HepG2 (cell line): ENCODE results near the gene PLEKHB2. TPM values are rescaled to one million over a fixed set of nuclear protein-coding genes. Genes with fewer than 3 reads are reported as not detected.

Source experiments
- ATAC-seq: fragments of 200-7000 bp; cut with Tn5 transposase; 3 replicates; pipeline ENCODE4 v1.9.1; 2020; ENCODE audit warnings: mild to moderate bottlenecking, moderate library complexity
- BruUV-seq: library from RNA; stranded (reverse); fragments of 400-500 nt; replicated peaks from 2 replicates; lab custom pipeline; 2021; lab: Mats Ljungman, UMichigan
- CTCF ChIA-PET: fragments of 300-600 bp; formaldehyde crosslinking; extraction: SDS; loops from one replicate; lab custom pipeline; 2021; ENCODE audit warnings: low total read pairs, inconsistent platforms, low intra/inter-chr PET ratio; lab: Yijun Ruan, JAX
- POLR2A ChIA-PET: fragments of 350-600 bp; sonication (Branson Sonifier 250); formaldehyde crosslinking; loops from one replicate; lab custom pipeline; 2020; ENCODE audit warnings: antibody characterized with exemption, inconsistent platforms; lab: Yijun Ruan, JAX
- DNase-seq: peaks from one replicate; pipeline ENCODE4 v3.0.0-alpha.2; 2015; ENCODE audit warnings: low spot score
- FAIRE-seq: peaks from 3 replicates; lab custom pipeline; 2011; peaks lifted over from hg19 to GRCh38; lab: Jason Lieb, UNC
- H2AFZ ChIP-seq: one replicate; pipeline ENCODE4 v1.6.1; 2011; ENCODE audit warnings: low read length, inconsistent platforms
- H3K27ac ChIP-seq: fragments of 300-600 bp; 3 replicates; pipeline ENCODE4 v1.8.0; 2011; ENCODE audit warnings: mixed run types, mild to moderate bottlenecking, mixed read lengths, low read length, inconsistent platforms; ENCODE audit not compliant: insufficient read depth; ENCODE audit errors: extremely low read length
- H3K27me3 ChIP-seq, 2 experiments: fragments of 200-600 bp in 1 of 2; 2 replicates in 1 of 2; 3 replicates in 1 of 2; pipeline versions ENCODE4 v1.6.0 to v1.8.0; 2011; ENCODE audit warnings: low read length in 2 of 2, mild to moderate bottlenecking in 2 of 2, moderate library complexity in 2 of 2, inconsistent platforms in 1 of 2; ENCODE audit not compliant: insufficient read depth in 2 of 2, control insufficient read depth in 1 of 2
- H3K36me3 ChIP-seq, 2 experiments: fragments of 200-600 bp in 1 of 2; replicated peaks in 1 of 2; 2 replicates in 1 of 2; 3 replicates in 1 of 2; pipeline versions ENCODE4 v1.5.1 to v1.8.0; 2011; ENCODE audit warnings: low read length in 2 of 2, inconsistent platforms in 1 of 2; ENCODE audit not compliant: insufficient read depth in 2 of 2, control insufficient read depth in 1 of 2
- H3K4me1 ChIP-seq: 2 replicates; pipeline ENCODE4 v1.5.1; 2012; ENCODE audit warnings: low read length, inconsistent platforms; ENCODE audit not compliant: insufficient read depth
- H3K4me2 ChIP-seq: 2 replicates; pipeline ENCODE4 v1.6.0; 2011; ENCODE audit warnings: low read depth, low read length, inconsistent platforms
- H3K4me3 ChIP-seq, 3 experiments: fragments of 200-600 bp in 1 of 3; sonication (generic), shearing (Covaris generic) in 1 of 3; replicated peaks in 1 of 3; 2 replicates each; pipeline ENCODE4 v1.5.1; 2011 to 2016; ENCODE audit warnings: low read length in 3 of 3, inconsistent platforms in 2 of 3, low read depth in 2 of 3, mild to moderate bottlenecking in 2 of 3, control low read depth in 1 of 3, mixed read lengths in 1 of 3; ENCODE audit not compliant: insufficient read depth in 1 of 3
- H3K79me2 ChIP-seq: one replicate; pipeline ENCODE4 v1.6.1; 2011; ENCODE audit warnings: low read length, inconsistent platforms; ENCODE audit not compliant: insufficient read depth
- H3K9ac ChIP-seq: 2 replicates; pipeline ENCODE4 v1.6.0; 2011; ENCODE audit warnings: mild to moderate bottlenecking, low read depth, low read length, inconsistent platforms; ENCODE audit not compliant: insufficient read depth
- H3K9me3 ChIP-seq: 2 replicates; pipeline ENCODE4 v1.5.1; 2012; ENCODE audit warnings: mild to moderate bottlenecking, low read length
- H4K20me1 ChIP-seq: 2 replicates; pipeline ENCODE4 v1.6.0; 2011; ENCODE audit warnings: inconsistent platforms, mild to moderate bottlenecking, low read length, moderate library complexity; ENCODE audit not compliant: insufficient read depth
- NBN ChIP-seq: fragments of 450-650 bp; conservative IDR thresholded peaks from 2 replicates; pipeline ENCODE4 v1.6.1; 2017
- ZFX ChIP-seq: sonication (generic); formaldehyde crosslinking; IDR thresholded peaks from 2 replicates; pipeline ENCODE4 v1.4.0; 2020; ENCODE audit warnings: mild to moderate bottlenecking, low read depth, missing genetic modification reagents, moderate library complexity
- ZNF629 ChIP-seq: sonication (generic); formaldehyde crosslinking; conservative IDR thresholded peaks from 2 replicates; pipeline ENCODE4 v1.5.0; 2020; ENCODE audit warnings: missing genetic modification reagents
- WGBS: methylation state at CpG from one replicate; pipeline ENCODE4 v1.1.6; 2017; ENCODE audit warnings: low lambda C conversion rate; 5-methylcytosine and 5-hydroxymethylcytosine counted together
- in situ Hi-C: cut with HindIII; loops from 2 replicates; pipeline ENCODE4 v1.10.0; 2017; ENCODE audit warnings: low pct_unique_long_range_greater_than_20kb; ENCODE audit not compliant: extremely low pct_ligation_motif_present
- intact Hi-C: fragments of 100-400 bp; cut with micrococcal nuclease; formaldehyde crosslinking; loops from one replicate; pipeline ENCODE4 v1.10.0; 2022; ENCODE audit not compliant: unreplicated experiment
- polyA plus RNA-seq, 8 experiments: library from polyadenylated mRNA; depleted of rRNA in 3 of 8; stranded (reverse) in 7 of 8; unstranded in 1 of 8; fragments of >200 nt; fragmentation: Illumina TruSeq in 4 of 8; extraction: Trizol in 4 of 8; gene quantifications; 2 replicates each; pipeline versions ENCODE4 v1.2.1 to v1.2.3, GENCODE V29; 2011 to 2016; ENCODE audit warnings: low read depth in 4 of 8, missing spikeins in 1 of 8, mixed read lengths in 1 of 8; ENCODE audit not compliant: insufficient read depth in 1 of 8
- total RNA-seq, 5 experiments: library from RNA; depleted of rRNA; stranded (reverse); fragments of >200 nt; fragmentation: Illumina TruSeq; extraction: Trizol; gene quantifications; 2 replicates each; pipeline ENCODE4 v1.2.3, GENCODE V29; 2016; ENCODE audit warnings: low read depth in 1 of 5
- TF ChIP-seq, protein P1 (sequence below): sonication (generic); formaldehyde crosslinking; IDR thresholded peaks from 2 replicates; pipeline ENCODE4 v1.5.0; 2020; ENCODE audit warnings: mild to moderate bottlenecking, missing genetic modification reagents, borderline replicate concordance

PLEKHB2 gene
- total and polyA plus RNA-seq, 2 of the 13 experiments (the other 11 are each of a cell fraction or from before 2014, with no cell fraction given), result 73.0 to 78.9 TPM

DNA sequence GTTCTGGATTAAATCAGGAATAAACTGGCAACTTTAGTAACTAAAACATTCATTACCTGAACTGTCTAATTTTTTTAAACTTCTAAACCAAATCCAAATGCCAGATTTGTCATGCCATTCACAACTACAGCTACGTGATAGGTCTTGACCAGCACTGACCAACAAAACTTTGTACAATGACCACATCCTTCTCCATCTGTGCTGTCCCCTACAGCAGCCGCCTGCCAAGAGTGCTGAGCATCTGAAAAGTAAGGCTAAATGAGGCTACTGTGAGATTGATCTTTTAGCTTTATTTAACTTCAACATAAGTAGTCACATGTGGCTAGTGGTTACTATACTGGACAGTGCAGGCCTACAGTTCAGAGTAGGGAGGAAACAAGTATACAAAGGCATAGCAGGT, 19.5 kb upstream of the PLEKHB2 start:
- ATAC-seq, result no peak; the same call in 1 of the 3 replicates
- CTCF ChIA-PET, result no interaction called here
- POLR2A ChIA-PET, result no interaction called here

DNA sequence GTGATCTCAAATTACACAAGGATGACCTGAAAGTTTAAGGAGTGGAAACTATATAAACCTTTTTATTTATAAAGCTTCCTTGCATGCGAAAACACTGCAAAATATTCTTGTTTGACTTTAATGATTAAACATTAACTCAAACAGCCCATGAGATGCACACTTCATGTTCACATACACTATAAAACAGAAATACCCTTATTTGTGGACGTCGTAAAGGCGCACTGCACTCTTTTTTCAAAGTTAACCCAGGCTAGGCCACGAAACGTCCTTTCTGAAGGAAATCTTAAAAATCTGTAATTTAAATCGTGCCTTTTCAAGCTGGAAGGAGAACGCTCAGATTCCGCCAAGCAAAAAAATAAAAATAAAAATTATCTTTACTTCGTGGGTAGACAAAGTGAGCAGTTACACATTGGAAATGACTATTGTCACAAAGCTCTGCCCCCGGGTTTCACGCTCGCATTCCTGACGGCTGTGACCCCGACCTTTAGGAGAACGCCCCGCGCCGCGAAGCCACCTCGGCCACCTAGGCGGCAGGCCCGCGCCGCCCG, 12.6 kb upstream of the PLEKHB2 start:
- ChIA-PET POLR2A (interaction anchor here (0.9 to 4.8 kb wide), 12 partner anchors 10 to 750 kb away, joined by 3 to 132 read pairs (median 4); partner anchors contain the start of genes IMP4 and PLEKHB2), CTCF (no interaction called here)
- BruUV-seq, result no TSS peak
- DNase-seq, result no peak
- Histone ChIP-seq H2AFZ (no peak overlapping the region), H3K9ac (peak overlapping the region; percentile 99), H3K36me3 (peaks cover 7 to 19% of the 10 kb centered on the region in 2 experiments), H3K27ac (peak overlapping the region; percentile 97), H3K79me2 (peaks cover 48% of the 10 kb centered on the region), H3K4me1 (peaks cover 32% of the 10 kb centered on the region), H3K9me3 (no peaks in the 10 kb centered on the region), H3K4me3 (peak overlapping the region; percentile 68 to 90 (median 79)), H3K27me3 (no peaks in the 10 kb centered on the region; a peak in 1 of 5 replicates), H4K20me1 (peaks cover 17% of the 10 kb centered on the region), H3K4me2 (peak overlapping the region; percentile 84)
- in situ Hi-C loops (no loop called here), intact Hi-C loops (loop anchor here (2.0 to 5.0 kb wide), 2 partner anchors 14 to 750 kb away; partner anchors contain the start of gene IMP4)
- ATAC-seq, result peak; percentile 9; the same call in 1 of the 3 replicates
- 2% methylated on average over 23 of the region's 26 CpGs for WGBS
- FAIRE-seq, result no peak
- TF ChIP-seq ZNF629 (CRISPR knock-in tag) (no peak; the same call in 1 of the 2 replicates), NBN (no peak)
- TF ChIP-seq, protein P1, sequence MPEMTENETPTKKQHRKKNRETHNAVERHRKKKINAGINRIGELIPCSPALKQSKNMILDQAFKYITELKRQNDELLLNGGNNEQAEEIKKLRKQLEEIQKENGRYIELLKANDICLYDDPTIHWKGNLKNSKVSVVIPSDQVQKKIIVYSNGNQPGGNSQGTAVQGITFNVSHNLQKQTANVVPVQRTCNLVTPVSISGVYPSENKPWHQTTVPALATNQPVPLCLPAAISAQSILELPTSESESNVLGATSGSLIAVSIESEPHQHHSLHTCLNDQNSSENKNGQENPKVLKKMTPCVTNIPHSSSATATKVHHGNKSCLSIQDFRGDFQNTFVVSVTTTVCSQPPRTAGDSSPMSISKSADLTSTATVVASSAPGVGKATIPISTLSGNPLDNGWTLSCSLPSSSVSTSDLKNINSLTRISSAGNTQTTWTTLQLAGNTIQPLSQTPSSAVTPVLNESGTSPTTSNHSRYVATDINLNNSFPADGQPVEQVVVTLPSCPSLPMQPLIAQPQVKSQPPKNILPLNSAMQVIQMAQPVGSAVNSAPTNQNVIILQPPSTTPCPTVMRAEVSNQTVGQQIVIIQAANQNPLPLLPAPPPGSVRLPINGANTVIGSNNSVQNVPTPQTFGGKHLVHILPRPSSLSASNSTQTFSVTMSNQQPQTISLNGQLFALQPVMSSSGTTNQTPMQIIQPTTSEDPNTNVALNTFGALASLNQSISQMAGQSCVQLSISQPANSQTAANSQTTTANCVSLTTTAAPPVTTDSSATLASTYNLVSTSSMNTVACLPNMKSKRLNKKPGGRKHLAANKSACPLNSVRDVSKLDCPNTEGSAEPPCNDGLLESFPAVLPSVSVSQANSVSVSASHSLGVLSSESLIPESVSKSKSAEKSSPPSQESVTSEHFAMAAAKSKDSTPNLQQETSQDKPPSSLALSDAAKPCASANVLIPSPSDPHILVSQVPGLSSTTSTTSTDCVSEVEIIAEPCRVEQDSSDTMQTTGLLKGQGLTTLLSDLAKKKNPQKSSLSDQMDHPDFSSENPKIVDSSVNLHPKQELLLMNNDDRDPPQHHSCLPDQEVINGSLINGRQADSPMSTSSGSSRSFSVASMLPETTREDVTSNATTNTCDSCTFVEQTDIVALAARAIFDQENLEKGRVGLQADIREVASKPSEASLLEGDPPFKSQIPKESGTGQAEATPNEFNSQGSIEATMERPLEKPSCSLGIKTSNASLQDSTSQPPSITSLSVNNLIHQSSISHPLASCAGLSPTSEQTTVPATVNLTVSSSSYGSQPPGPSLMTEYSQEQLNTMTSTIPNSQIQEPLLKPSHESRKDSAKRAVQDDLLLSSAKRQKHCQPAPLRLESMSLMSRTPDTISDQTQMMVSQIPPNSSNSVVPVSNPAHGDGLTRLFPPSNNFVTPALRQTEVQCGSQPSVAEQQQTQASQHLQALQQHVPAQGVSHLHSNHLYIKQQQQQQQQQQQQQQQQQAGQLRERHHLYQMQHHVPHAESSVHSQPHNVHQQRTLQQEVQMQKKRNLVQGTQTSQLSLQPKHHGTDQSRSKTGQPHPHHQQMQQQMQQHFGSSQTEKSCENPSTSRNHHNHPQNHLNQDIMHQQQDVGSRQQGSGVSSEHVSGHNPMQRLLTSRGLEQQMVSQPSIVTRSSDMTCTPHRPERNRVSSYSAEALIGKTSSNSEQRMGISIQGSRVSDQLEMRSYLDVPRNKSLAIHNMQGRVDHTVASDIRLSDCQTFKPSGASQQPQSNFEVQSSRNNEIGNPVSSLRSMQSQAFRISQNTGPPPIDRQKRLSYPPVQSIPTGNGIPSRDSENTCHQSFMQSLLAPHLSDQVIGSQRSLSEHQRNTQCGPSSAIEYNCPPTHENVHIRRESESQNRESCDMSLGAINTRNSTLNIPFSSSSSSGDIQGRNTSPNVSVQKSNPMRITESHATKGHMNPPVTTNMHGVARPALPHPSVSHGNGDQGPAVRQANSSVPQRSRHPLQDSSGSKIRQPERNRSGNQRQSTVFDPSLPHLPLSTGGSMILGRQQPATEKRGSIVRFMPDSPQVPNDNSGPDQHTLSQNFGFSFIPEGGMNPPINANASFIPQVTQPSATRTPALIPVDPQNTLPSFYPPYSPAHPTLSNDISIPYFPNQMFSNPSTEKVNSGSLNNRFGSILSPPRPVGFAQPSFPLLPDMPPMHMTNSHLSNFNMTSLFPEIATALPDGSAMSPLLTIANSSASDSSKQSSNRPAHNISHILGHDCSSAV (CRISPR knock-in tag), result peak; percentile 35; the same call in 1 of the 2 replicates

More for the DNA sequence above, 19.5 kb upstream of the PLEKHB2 start:
- DNase-seq, result no peak
- WGBS, result 96% methylated on average over 2 of the region's 2 CpGs
- BruUV-seq, result TSS peak; percentile 9
- no peak overlapping the region for H3K9ac ChIP-seq
- H3K4me3 ChIP-seq, result no peak overlapping the region
- intact Hi-C loops (no loop called here), in situ Hi-C loops (no loop called here)
- H3K9me3 ChIP-seq, result no peaks in the 10 kb centered on the region
- no peak overlapping the region for H2AFZ ChIP-seq
- peaks cover 27 to 71% of the 10 kb centered on the region in 2 experiments for H3K36me3 ChIP-seq
- peaks cover 61% of the 10 kb centered on the region for H4K20me1 ChIP-seq
- TF ChIP-seq ZFX (CRISPR knock-in tag), result no peak
- no peaks in the 10 kb centered on the region for H3K27me3 ChIP-seq
- peaks cover 29% of the 10 kb centered on the region for H3K4me1 ChIP-seq
- no peak overlapping the region for H3K4me2 ChIP-seq
- no peak overlapping the region for H3K27ac ChIP-seq
- peaks cover 89% of the 10 kb centered on the region for H3K79me2 ChIP-seq
- no peak for FAIRE-seq
